Fibroblast of lung (primary cell): ENCODE results near the gene OST4.

Source experiments
- EZH2 ChIP-seq: IDR thresholded peaks from 2 replicates; pipeline ENCODE4 v1.5.1; 2012; ENCODE audit warnings: low read length, control low read depth, mild to moderate bottlenecking; ENCODE audit errors: missing control alignments
- TF ChIP-seq, protein P1 (sequence below), 2 donors: IDR thresholded peaks in 1 of 2; conservative IDR thresholded peaks in 1 of 2; 1 replicate in 1 of 2; 2 replicates in 1 of 2; pipeline ENCODE4 v1.5.1; 2011 to 2012; ENCODE audit warnings: low read length in 2 of 2, control low read depth in 1 of 2, inconsistent platforms in 1 of 2, low read depth in 1 of 2, mild to moderate bottlenecking in 1 of 2

GRCh38 chr2:27049422-27050280 lies 21.8 kb downstream of the OST4 start:
- TF ChIP-seq, protein P1, sequence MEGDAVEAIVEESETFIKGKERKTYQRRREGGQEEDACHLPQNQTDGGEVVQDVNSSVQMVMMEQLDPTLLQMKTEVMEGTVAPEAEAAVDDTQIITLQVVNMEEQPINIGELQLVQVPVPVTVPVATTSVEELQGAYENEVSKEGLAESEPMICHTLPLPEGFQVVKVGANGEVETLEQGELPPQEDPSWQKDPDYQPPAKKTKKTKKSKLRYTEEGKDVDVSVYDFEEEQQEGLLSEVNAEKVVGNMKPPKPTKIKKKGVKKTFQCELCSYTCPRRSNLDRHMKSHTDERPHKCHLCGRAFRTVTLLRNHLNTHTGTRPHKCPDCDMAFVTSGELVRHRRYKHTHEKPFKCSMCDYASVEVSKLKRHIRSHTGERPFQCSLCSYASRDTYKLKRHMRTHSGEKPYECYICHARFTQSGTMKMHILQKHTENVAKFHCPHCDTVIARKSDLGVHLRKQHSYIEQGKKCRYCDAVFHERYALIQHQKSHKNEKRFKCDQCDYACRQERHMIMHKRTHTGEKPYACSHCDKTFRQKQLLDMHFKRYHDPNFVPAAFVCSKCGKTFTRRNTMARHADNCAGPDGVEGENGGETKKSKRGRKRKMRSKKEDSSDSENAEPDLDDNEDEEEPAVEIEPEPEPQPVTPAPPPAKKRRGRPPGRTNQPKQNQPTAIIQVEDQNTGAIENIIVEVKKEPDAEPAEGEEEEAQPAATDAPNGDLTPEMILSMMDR (conservative IDR thresholded peaks at IDR 0.05 in 1 of 2, IDR thresholded peaks at IDR 0.05 in 1 of 2; ENCODE audit: low read depth in 1 of 2, low read length in 2 of 2): no peak
- TF ChIP-seq EZH2: no peak
